HL-60/S4 (cell line): ENCODE results near the gene ATE1.
"Not testable (repeated sequence)": the region's sequence is repeated elsewhere in the genome, so short reads cannot be mapped to it uniquely, and the experiment has no call there.

Source experiments
- in situ Hi-C: fragments of 300-500 bp; cut with MboI; formaldehyde crosslinking; loops from 2 replicates; pipeline ENCODE4 v1.14.3; 2022; ENCODE audit warnings: low sequenced_read_pairs

Gene ATE1

DNA sequence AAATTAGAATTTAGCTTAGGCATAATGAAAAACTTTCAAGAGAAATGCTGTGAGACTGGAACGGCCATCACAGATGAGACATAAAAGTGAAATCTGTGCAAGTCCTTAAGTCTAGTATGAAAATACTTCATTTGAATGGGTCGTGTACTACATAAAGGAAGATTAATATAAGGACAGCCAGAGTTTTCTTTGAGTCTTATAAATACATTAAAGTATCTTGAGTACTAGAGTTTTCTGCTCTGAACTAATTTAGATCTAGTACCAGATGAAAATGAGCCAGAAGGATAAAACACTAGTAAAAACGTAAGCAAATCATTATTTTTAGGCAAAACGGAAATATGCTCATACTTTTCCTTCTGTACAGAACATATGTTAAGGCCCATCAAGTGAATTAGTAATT lies 93.1 kb downstream of the ATE1 start:
- in situ Hi-C loops = no loop called here

DNA sequence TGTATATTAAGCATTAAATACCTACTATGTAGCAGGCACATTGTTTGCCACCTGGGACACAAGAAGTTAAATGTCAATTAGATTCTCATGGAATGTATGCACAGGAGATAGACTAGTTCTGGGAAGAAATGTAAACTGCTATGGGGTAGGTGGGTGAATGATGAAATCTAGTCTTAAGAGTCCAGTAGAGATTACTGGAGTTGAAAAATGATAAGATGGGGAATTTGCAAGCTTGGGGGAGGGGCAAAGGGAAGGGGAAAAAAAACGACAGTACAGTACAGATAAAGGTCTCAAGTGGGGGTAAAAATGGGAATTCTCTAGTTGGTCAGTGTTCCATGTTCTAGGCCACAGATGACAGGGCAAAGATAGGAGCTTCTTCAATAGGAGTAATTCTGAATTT lies 94.4 kb downstream of the ATE1 start:
- in situ Hi-C loops = no loop called here

DNA sequence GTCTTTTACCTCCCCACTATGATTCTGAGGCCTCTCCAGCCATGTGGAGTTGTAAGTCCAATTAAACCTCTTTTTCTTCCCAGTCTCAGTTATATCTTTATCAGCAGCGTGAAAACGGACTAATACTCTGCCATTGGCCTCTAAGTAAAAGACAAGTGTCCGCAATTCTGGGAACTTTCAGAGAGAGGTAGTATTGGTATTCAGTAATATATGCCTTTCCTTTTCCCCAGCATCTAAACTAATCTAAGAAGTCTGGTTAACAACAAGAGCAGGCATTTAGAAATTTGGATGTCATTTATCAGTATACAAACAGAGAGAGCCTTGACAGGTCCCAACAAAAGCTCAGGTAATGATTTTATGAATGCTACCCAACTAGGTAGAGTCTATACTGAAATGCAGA lies 95.2 kb downstream of the ATE1 start:
- in situ Hi-C loops = no loop called here

DNA sequence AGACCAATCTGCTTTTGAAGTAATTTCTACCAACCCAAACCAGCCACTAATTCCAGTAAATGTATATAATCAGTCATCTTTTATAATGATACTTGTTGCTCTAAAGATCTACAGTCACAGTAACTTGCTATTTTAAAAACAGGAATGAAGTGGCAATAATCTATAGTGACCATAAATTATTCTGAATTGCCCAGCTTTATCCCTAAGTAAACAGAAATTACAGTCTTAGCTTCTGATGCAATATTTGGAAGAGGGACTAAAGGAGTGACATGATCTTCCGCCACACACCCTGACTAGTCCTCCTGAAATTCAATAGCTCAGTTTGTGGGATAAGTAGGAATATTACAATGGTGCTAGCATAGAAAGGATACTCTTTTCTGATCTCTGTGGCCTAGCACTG lies 96.1 kb downstream of the ATE1 start:
- in situ Hi-C loops = no loop called here

DNA sequence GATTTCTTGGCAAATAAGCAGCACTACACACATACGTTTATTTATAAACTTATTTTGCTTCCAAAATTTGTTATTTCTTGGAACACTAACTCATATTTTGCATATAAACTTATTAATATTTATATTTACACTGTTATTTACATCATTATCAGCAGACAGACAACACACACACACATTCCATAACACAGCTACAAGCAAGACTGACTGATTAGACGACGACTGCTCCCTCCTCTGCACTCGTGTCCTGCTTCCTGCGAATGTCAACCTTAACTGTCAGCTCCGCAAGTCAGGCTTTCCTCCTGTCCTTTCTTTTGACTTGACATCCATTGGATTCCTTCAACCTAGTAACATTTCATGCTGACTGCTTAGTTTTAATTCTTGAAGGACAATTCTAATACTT lies 96.6 kb downstream of the ATE1 start:
- in situ Hi-C loops = no loop called here

DNA sequence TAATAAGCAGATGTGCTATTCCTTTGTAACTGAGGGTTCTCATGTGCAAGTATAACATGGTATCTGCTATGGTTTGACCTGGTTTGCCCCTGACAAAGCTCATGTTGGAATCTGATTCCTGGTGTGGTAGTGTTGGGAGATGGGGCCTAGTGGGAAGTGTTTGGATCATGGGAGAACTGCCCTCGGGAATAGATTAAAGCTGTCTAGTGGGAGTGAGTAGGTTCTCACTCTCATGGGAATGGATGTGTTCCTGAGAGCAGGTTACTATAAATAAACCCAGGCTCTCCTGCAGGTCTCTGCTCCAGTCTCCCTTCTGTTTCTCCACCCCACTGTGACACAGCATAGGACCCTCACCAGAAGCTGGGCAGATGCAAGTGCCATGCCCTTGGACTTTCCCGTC lies 97.7 kb downstream of the ATE1 start:
- in situ Hi-C loops = no loop called here

DNA sequence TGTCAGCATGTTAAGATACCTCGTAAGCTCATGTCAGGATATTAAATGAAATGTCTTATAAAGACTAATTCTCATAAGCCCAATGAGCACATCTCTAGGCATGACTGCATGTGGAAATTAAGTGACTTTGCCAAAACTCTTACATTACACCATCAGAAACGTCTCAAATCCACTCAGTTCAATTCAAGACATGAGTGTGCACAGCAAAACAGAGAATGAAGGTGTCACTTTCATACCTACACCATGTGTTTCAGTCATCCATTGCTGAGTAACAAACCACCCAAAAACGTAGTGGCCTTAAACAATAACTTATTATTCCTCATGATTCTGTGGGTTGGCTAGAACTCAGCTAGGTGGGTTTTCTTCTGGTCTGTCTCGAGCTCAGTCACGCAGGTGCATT lies 99.8 kb downstream of the ATE1 start:
- in situ Hi-C loops = no loop called here

DNA sequence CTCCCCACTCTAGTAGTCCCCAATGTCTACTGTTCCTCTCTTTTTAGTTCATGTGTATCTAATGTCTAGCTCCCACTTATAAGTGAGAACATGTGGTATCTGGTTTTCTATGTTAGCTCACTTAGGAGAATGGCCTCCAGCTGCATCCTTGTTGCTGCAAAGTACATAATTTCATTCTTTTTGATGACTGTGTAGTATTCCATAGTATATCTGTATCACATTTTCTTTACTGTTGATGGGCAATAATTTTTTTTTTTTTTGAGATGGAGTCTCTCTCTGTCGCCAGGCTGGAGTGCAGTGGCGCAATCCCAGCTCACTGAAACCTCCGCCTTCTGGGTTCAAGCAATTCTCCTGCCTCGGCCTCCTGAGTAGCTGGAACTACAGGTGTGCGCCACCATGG lies 101.1 kb downstream of the ATE1 start:
- in situ Hi-C loops = not testable (repeated sequence)

DNA sequence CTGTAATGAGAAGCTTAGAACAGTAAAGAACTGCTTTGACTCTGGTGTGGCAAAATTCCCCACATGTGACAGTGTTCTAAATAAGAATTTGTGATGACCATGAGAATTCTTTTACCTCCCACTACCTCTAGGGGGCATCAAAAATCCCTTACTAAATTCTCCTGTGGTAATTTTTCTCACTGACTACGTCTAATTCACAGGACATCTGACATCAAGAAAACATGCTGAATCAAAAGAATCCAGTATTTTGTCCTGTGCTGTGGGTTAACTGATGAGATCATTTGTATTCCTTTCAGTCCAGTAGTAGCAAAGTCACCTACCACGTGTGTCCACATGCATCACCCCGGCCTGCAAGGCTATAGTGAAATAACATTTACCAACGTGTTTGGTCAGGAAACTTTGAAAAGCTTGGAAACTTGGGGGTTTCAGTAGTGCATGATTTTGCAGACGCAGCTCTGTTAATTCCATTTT lies 103.8 kb downstream of the ATE1 start:
- in situ Hi-C loops = loop anchor here (5.0 kb wide), 1 partner anchor 63 kb away; no protein-coding TSS in a partner anchor

DNA sequence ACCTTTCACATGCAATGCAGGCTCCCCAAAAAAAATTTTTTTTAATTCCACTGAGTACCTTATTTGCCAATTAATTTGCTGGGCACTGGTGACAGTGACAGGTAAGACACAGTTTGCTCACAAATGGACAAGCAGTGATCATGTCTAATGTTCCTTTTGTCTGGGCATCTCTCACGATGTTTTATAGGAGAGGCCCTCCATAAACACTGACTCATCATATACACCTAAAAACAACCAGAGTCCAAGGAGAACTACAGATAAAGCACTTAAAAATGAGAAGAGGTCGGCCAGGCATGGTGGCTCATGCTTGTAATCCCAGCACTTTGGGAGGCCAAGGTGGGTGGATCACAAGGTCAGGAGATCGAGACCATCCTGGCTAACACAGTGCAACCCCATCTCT lies 105.1 kb downstream of the ATE1 start:
- in situ Hi-C loops = loop anchor here (5.0 kb wide), 1 partner anchor 65 kb away; no protein-coding TSS in a partner anchor

DNA sequence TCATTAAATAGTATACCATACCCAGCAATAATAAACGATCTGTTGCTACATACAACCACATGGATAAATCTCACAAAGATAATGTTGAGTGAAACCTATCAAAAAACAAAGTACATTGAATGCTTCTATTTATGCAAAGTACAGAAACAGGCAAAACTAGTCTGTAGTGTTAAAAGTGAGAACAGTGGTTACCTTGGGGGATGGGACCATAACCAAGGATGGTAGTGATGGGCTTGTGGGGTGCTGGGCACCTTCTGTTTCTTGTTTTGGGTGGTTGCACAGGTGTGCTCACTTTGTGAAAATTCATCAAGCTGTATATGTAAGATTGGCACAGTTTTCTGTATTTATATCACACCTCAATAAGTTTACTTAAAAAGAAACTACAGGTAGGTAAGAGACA lies 105.7 kb downstream of the ATE1 start:
- in situ Hi-C loops = loop anchor here (5.0 kb wide), 1 partner anchor 65 kb away; no protein-coding TSS in a partner anchor

DNA sequence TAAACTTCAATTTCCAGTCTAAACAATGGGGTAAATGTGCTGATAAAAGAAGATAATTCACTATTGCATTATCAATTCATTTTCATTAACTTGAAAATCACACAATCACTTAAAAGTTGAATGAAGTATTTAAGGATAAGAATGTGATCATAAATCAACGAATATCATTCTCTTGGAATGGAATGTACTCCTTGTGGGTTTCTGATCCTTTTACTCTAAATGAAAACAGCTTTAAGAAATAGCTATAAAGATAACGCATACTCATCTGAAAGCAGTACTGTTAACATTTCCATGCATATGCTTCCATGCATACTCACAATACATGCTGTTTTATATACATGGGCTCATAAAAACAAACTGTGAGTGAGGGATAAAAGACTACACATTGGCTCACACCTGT lies 108.8 kb downstream of the ATE1 start:
- in situ Hi-C loops = no loop called here

DNA sequence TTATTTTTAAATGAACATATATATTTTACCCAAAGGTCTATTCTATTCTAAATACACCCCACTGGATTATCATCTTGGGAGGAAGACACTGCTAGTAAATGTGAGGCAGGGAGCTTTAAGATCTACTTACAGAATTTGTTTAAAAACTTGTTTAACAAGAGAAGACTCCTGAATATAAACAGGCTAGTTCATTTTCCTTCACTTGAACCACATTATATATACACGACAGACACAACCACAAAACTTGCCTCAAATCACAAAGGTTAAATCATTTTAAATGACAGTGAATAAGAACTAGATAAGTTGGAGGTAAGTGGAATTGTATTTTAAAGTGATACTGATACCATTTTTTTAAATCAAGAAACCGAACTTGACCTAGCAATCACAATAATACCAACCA lies 109.2 kb downstream of the ATE1 start:
- in situ Hi-C loops = no loop called here

DNA sequence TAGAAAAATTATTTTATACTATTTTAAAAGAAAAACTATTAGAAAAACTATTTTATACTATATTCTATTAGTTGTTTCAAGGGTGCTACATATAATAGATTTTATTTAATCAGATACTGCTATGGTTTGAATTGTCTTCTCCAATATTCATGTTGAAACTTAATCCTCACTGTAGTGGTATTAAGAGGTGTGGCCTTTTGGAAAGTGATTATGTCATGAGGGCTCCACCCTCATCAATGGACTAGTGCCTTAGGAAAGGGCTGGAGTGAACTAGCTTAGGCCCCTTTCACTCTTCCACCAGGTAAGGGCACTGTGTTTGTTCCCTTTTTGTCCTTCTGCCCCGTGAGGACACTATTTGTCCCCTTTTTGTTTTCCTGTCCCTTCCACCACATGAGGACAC lies 111.6 kb downstream of the ATE1 start:
- in situ Hi-C loops = no loop called here

DNA sequence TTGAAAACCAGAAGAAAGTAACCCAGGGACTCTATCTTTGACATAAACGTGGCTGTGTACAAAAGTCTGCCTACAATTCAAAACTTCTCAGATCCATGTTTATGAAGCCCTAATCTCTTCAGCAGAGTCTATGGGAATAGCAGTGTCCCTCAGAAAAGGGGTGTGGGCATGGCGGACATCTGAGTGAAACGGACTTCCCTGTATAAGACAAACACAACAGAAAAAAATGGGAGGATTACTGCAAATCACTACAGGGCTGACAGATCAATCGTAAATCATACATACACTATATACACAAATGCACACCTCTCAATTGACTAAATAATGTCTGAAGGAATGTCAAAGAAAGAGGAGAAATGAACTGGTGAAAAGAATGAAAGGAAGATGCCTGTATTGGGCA lies 114.0 kb downstream of the ATE1 start:
- in situ Hi-C loops = no loop called here

DNA sequence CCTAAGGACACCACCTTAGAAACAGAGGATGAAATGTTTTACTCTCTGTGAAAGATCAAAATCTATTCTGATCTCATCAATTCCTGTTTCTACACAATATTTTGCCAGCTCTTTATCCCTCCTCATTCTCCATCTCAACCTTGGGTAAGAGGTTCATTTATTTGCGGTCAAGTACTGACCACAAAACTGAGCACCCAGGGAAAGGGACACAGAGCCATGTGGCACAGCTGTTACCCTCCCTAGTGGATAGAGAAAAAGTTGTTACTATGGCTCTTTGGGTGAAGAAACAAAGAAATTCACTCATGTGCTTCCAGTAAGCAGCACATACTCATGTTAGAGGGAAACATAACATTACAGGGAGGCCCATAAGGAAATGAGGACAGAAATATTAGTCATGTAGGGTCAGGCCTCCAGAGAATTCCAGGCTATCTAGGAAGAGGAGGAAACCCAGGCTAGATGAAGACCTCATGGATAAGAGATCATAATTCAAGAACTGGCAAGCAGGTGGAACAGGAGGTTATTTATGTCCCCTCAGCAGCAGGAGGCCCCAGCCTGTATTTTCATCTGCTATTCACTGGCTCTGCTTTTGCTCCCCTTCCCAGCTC lies 114.5 kb downstream of the ATE1 start:
- in situ Hi-C loops = no loop called here

DNA sequence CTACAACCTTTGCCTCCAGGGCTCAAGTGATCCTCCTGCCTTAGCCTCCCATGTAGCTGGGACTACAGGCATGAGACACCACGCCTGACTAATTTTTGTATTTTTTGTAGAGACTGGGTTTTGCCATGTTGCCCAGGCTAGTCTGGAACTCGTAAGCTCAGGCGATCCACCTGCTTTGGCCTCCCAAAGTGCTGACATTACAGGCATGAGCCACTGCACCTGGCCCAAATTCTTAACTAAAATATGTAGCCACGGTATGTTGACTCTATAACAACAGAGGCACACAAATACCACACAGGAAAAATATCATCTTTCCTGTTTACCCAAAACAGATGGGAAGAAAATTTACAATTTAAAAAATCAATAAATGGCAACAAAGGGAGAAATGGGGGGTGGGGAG lies 115.8 kb downstream of the ATE1 start:
- in situ Hi-C loops = no loop called here

DNA sequence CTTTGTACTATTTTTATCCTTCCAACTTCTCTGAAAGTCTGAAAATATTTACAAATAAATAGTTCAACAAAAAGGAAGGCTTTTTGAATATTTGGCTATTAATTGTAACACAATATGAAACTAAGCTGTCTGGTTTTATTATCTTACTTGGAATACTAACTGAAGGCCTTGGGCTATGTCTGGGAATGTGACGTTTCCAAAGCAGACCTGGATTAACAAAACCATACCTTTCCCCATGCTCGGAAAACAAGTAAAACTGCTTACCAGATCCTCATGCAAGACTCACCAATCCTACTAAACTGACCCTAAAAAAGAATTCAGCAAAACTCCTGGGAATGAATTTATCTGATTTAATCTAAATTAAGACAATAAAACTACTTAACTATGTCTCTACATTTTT lies 116.4 kb downstream of the ATE1 start:
- in situ Hi-C loops = no loop called here

DNA sequence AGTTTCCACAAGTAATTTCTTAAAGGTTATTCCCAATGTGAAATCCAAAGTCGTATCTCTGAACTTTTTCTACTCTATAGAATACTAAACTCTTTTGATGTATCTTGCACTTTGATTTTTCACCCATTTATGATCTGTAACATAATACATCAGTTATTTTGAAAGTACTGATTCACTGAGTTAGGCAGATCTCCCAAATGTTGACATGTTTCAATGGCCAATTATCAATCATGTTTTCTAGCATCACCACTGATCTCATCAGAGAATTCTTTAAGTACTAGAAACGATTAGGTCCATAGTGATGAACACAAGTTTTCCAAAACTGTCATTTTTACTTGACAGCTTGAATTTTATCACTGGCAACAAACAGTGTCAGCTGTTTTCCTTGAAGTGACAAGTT lies 119.0 kb downstream of the ATE1 start:
- in situ Hi-C loops = no loop called here

DNA sequence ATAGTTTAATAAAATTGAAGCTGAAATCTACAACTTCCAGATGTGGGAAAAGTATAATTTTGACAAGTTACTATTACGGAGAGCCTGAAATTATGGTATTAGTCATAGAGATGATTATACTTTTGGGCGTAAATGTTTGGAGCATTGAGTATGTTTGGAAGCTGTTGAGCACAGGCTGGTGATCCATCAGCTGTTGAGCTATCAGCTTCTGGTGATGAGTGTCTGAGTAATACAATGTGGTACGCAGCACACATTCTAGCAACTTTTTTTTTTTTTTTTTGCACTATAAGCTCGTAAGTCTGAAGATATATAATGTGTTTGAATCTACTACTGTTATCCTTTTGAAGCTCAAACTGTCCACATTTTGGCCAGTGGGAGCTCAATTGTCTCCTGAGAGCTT lies 123.4 kb downstream of the ATE1 start:
- in situ Hi-C loops = no loop called here

DNA sequence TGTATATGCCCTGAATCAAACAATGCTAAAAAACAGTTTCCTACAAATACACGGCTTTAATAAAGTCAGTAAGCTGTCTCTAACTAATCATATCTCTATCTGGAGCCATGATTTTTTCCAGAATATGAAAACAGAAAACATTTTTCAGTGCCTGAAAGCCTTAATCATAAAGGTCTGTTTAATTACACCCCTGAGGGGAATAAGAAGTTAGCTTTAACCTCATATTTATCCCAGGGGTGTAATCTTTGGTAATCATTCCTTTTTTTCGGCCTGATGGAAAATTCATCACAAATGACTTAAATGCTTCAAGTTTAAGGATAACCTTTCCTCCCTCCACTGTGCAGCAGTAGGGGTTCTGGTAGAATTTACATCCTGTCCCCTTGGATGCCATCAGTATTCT lies 124.2 kb downstream of the ATE1 start:
- in situ Hi-C loops = no loop called here

DNA sequence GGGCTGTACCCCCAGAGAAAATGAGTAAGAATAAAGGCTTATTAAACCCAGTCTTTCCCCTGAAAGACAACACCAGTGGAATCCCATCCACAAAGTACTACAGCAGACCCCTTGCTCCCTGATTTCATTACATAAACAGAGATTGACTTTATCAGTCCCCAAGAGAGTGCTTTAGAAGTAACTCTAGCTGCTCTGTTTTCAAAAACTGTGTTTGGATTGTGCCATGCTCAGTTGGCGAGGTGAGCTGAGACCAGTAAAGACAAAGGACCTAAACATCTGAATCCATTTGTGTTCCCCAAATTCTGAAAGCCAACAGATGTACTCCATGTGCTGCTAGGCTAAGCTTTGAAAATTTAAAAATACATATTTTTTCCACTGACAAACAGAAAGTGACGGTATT lies 127.0 kb downstream of the ATE1 start:
- in situ Hi-C loops = no loop called here

DNA sequence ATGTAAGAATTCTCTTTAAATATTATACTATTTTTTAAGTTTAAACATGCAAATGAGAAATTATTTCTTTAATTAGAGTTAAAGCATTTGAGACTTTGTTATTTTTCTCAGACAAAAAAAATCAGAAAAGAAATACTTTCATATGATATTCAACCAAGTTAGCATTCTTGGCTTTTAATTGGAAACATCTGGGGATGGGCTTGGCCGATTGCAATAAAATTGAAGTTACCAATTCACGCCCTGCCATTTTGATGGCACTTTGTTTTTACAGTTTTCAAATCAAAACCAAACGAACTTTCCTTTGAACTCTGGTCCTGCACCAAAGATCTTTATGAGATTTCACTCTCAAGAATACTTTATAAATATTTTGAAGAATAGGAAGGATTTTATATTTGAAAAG lies 127.7 kb downstream of the ATE1 start:
- in situ Hi-C loops = no loop called here
